Activated T-helper 2 cell treated with anti-CD3 and anti-CD28 coated beads, Interferon-gamma antibody, Interleukin-2, Interleukin-4, amounts not matched to agents 10 μg/mL and 5 μg/mL and 100 μg/mL, durations not matched to agents 14 hours and 24 hours and 36 hours (primary cell): ENCODE results near the gene SAE1. TPM values are rescaled to one million over a fixed set of nuclear protein-coding genes. Genes with fewer than 3 reads are reported as not detected.
"Not testable (repeated sequence)": the region's sequence is repeated elsewhere in the genome, so short reads cannot be mapped to it uniquely, and the experiment has no call there.

Experiments
- DNase-seq: peaks from one replicate; pipeline ENCODE4 v3.0.0; 2021; ENCODE audit warnings: low spot score
- H3K27ac Mint-ChIP-seq: one replicate; pipeline ENCODE4 v1.8.0; 2021; ENCODE audit warnings: mixed read lengths
- H3K27me3 Mint-ChIP-seq: one replicate; pipeline ENCODE4 v1.8.0; 2021; ENCODE audit warnings: low read depth, mixed read lengths
- H3K36me3 Mint-ChIP-seq: one replicate; pipeline ENCODE4 v1.8.0; 2021; ENCODE audit warnings: low read depth, mixed read lengths
- H3K4me1 Mint-ChIP-seq: one replicate; pipeline ENCODE4 v1.8.0; 2021; ENCODE audit warnings: low read depth, mixed read lengths
- H3K4me3 Mint-ChIP-seq: one replicate; pipeline ENCODE4 v1.8.0; 2021; ENCODE audit warnings: low read depth, mild to moderate bottlenecking, moderate library complexity, mixed read lengths
- H3K9me3 Mint-ChIP-seq: one replicate; pipeline ENCODE4 v1.8.0; 2021; ENCODE audit warnings: mixed read lengths
- intact Hi-C: fragments of 100-400 bp; cut with micrococcal nuclease; formaldehyde crosslinking; loops from one replicate; pipeline ENCODE4 v1.15.1; 2023
- total RNA-seq: library from RNA; stranded (reverse); gene quantifications from 2 replicates; pipeline ENCODE4 v1.2.3, GENCODE V29; 2022

Gene SAE1
- total RNA-seq, 1 donor from 2014 or later = 151 TPM

DNA sequence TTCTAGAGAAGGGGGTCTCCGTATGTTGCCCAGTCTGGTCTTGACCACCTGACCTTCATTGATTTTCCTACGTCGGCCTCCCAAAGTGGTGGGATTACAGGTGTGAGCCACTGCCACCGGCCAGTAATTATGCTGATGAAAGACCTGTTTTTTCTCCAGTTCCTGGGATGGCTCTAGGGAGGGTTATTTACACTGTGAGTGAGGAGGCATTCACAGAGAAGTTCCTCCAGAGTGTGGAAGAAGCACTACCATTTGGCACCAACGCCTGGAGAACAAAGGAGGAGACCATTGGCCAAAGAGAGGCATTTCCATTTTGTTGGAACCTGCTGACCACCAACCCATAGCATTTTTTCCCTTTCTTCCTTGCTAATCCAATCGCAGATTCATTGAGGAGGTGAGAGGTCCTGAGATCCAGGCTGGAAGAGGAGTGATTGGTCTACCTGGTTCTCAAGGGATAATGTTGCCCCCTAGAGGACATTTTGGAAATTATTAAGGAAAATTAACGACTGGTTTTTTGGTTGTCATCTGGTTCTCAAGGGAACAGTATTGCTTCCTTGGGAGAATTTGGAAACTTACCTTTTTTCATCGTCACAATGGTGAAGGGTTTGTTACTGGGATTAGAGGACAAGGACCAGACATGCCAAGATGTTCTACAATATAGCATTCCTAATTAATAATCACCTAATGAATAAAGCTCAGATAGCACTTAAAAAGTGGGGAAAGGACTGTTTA, 5.5 kb upstream of the SAE1 start:
- intact Hi-C loops = loop anchor here (1.0 to 5.0 kb wide), 2 partner anchors 46 to 88 kb away; no protein-coding TSS in a partner anchor
- Mint-ChIP-seq H3K27me3 (no peaks in the 10 kb centered on the region), H3K4me3 (no peak overlapping the region), H3K4me1 (peaks cover 5% of the 10 kb centered on the region), H3K9me3 (peaks cover 2% of the 10 kb centered on the region), H3K27ac (no peak overlapping the region), H3K36me3 (no peaks in the 10 kb centered on the region)
- DNase-seq = no peak

DNA sequence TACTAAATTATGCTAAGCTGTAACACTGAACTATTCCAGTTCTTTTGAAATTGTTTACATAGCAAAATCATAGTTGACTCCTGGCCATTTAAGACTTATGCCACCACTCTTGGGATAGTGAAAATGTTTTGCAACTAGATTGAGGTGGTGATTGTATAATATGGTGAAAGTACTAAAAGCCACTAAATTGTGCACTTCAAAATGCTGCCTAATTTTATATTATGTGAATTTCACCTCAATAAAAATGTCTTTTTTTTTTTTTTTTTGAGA, 5.0 kb upstream of the SAE1 start:
- no peaks in the 10 kb centered on the region for H3K27me3 Mint-ChIP-seq
- no peak overlapping the region for H3K4me3 Mint-ChIP-seq
- H3K4me1 Mint-ChIP-seq = peaks cover 7% of the 10 kb centered on the region

DNA sequence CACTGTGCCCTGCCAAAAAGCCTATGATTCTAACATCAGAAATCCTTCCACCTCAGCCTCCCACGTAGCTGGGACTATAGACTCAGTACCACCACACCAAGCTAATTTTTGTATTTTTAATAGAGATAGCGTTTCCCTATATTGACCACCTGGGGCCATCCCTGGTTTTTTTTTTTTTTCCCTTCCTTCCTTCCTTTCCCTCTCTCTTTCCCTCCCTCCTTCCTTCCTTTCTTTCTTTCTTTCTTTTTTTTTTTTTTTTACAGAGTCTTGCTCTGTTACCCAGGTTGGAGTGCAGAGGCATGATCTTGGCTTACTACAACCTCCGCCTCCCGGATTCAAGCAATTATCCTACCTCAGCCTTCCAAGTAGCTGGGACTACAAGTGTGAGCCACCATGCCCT, 1.1 kb upstream of the SAE1 start:
- Mint-ChIP-seq H3K4me3 (no peak overlapping the region), H3K27me3 (no peaks in the 10 kb centered on the region), H3K27ac (no peak overlapping the region), H3K4me1 (peaks cover 38% of the 10 kb centered on the region), H3K36me3 (peaks cover 40% of the 10 kb centered on the region), H3K9me3 (peaks cover 7% of the 10 kb centered on the region)
- intact Hi-C loops = loop anchor here (5.0 kb wide), 1 partner anchor 92 kb away; no protein-coding TSS in a partner anchor
- DNase-seq = no peak

More for the DNA sequence above, 5.0 kb upstream of the SAE1 start:
- DNase-seq = no peak
- intact Hi-C loops = loop anchor here (1.0 to 5.0 kb wide), 2 partner anchors 46 to 88 kb away; no protein-coding TSS in a partner anchor
- Mint-ChIP-seq H3K36me3 (peaks cover 4% of the 10 kb centered on the region), H3K9me3 (peaks cover 7% of the 10 kb centered on the region), H3K27ac (no peak overlapping the region)

DNA sequence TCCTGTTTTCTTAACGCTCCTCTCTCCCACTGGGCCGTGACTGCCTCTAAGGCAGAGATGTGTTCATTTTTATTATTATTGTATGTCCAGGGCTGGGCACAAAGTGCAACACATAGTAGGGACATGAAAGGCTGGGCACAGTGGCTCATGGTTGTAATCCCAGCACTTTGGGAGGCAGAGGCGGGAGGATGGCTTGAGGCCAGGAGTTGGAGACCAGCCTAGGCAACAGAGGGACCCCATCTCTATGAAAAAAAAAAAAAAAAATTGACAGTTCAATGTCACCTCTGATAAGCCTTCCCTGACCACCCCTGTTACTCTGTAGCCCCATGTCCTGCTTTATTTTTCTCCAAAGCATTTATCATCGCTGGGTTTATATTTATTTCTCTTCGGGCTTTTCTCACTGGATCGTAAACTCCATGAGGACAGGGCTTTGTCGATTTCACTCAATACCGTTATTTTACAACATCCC, 481 bp upstream of the SAE1 start:
- Mint-ChIP-seq H3K36me3 (peaks cover 44% of the 10 kb centered on the region), H3K9me3 (peaks cover 7% of the 10 kb centered on the region), H3K27ac (peak overlapping the region; percentile 97), H3K4me3 (peak overlapping the region; percentile 100), H3K4me1 (peaks cover 41% of the 10 kb centered on the region), H3K27me3 (no peaks in the 10 kb centered on the region)
- no peak for DNase-seq
- intact Hi-C loops = loop anchor here (1.0 kb wide), 1 partner anchor 17 kb away; the partner anchor contains the start of gene ZC3H4

DNA sequence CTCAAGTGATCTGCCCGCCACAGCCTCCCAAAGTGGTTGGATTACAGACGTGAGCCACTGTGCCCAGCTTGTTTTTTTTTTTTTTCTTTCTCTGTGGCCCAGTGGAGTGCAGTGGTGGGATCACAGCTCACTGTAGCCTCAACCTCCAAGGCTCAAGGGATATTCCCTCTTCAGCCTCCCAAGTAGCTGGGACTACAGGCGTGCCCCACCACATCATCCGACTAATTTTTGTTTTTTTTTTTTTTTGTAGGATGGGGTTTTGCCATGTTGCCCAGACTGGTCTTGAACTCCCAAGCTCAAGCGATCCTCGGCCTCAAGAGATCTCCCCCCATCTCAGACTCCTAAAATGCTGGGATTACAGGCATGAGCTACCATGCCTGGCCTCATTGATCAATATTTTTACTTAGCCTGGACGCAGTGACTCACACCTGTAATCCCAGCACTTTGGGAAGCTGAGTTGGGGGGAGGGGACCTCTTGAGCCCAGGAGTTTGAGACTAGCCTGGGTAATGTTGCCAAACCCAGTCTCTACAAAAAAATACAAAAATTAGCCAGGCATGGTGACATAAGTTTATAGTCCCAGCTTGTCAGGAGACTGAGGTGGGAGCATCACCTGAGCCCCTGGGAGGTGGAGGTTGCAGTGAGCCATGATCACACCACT, 1.7 kb downstream of the SAE1 start:
- peak overlapping the region; percentile 67 for H3K27ac Mint-ChIP-seq
- intact Hi-C loops = no loop called here
- DNase-seq = no peak
- H3K9me3 Mint-ChIP-seq = peaks cover 7% of the 10 kb centered on the region
- H3K27me3 Mint-ChIP-seq = no peaks in the 10 kb centered on the region
- peaks cover 43% of the 10 kb centered on the region for H3K4me1 Mint-ChIP-seq
- peaks cover 62% of the 10 kb centered on the region for H3K36me3 Mint-ChIP-seq
- H3K4me3 Mint-ChIP-seq = peak overlapping the region; percentile 100

DNA sequence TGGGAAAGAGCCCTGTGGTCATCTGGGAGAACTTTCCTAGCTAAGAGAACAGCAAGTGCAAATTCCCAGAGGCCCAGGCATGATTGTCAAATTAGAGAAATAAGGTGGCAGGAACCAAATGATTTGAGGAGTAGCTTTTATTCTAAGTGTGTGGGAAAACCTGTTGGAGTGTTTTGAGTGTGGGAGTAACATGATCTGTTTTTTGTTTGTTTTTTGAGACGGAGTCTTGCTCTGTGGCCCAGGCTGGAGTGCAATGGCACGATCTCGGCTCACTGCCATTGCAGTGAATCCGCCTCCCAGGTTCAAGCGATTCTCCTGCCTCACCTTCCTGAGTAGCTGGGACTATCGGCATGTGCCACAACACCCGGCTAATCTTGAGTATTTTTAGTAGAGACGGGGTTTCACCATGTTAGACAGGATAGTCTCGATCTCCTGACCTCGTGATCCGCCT, 2.4 kb downstream of the SAE1 start:
- no peaks in the 10 kb centered on the region for H3K27me3 Mint-ChIP-seq
- peak overlapping the region; percentile 29 for H3K27ac Mint-ChIP-seq
- H3K4me1 Mint-ChIP-seq = peaks cover 43% of the 10 kb centered on the region
- H3K36me3 Mint-ChIP-seq = peaks cover 62% of the 10 kb centered on the region
- no peak for DNase-seq
- intact Hi-C loops = no loop called here
- peak overlapping the region; percentile 100 for H3K4me3 Mint-ChIP-seq
- H3K9me3 Mint-ChIP-seq = peaks cover 7% of the 10 kb centered on the region

DNA sequence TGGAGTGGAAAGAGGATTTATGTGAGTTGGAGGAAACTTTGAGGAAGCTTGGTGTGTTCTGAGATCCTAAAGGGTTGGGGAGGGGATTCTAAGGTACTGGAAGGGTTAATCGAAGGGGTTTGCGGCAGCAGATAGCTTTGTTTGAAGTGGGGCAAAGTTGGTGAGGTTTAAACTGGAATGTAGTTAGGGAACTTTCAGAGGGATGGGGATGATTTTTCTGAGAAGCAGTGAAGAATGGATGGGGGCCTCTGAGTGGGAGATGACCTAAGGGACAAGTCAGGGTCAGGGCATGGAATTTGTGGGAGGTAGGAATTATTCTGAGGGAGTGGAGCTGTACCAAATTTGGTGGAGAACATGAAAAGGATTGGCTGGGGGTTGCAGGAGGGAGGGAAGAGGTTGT, 3.9 kb downstream of the SAE1 start:
- Mint-ChIP-seq H3K27me3 (no peaks in the 10 kb centered on the region), H3K9me3 (peaks cover 7% of the 10 kb centered on the region), H3K27ac (peak overlapping the region; percentile 13), H3K36me3 (peaks cover 74% of the 10 kb centered on the region), H3K4me3 (peak overlapping the region; percentile 2), H3K4me1 (peaks cover 46% of the 10 kb centered on the region)
- no peak for DNase-seq
- intact Hi-C loops = no loop called here

DNA sequence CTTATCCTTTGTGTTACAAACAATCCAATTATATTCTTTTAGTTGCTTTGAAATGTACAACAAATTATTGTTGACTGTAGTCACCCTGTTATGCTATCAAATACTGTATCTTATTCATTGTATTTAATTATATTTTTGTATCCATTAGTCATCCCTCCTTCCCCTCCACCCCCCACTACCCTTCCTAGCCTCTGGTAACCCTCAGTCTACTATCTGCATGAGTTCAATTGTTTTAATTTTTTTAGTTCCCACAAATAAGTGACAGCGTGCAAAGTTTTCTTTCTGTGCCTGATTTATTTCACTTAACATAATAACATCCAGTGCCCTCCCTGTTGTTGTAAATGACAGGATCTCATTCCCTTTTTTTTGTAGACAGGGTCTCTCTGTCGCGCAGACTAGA, 4.5 kb downstream of the SAE1 start:
- peaks cover 46% of the 10 kb centered on the region for H3K4me1 Mint-ChIP-seq
- H3K9me3 Mint-ChIP-seq = peaks cover 4% of the 10 kb centered on the region
- H3K4me3 Mint-ChIP-seq = no peak overlapping the region
- DNase-seq = no peak
- peaks cover 74% of the 10 kb centered on the region for H3K36me3 Mint-ChIP-seq
- H3K27me3 Mint-ChIP-seq = no peaks in the 10 kb centered on the region
- intact Hi-C loops = no loop called here
- H3K27ac Mint-ChIP-seq = no peak overlapping the region

DNA sequence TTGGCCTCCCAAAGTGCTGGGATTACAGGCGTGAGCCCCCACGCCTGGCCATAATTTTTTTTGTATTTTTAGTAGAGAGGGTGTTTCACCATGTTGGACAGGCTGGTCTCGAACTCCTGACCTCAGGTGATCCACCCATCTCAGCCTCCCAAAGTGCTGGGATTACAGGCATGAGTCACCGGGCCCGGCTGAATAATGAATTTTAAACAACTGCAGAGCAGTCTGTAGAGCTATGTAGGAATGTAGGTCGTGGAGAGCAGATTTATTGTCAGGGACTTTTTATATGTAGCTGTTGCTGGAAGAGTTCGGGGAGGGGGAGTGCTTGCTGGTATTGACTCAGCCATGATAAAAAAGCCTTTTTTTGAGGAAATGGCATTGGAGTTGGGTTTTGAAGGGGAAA, 10.6 kb downstream of the SAE1 start:
- H3K4me3 Mint-ChIP-seq, DNase-seq, intact Hi-C loops, H3K27me3 Mint-ChIP-seq, H3K9me3 Mint-ChIP-seq: not testable (repeated sequence)
- Mint-ChIP-seq H3K27ac (peak overlapping the region; percentile 24), H3K4me1 (peaks cover 26% of the 10 kb centered on the region), H3K36me3 (peaks cover 55% of the 10 kb centered on the region)

DNA sequence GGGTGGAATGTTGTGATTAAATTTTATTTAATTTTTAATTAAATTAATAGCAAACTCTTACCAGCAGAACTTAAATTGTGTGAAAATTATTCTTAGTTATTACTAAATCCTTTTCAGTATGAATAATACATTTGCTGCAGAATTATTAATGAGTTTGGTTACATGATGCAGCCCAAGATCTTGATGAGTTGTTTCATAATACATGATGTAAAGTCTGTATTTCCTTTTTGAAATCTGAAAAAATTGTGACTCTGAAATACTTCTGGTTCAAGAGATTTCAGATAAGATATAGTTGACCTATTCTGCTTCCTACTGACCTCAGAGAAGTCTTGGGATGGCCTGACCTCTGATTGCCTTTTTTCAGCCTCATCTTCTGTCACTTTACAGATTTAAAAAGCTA, 11.1 kb downstream of the SAE1 start:
- DNase-seq = no peak
- Mint-ChIP-seq H3K36me3 (peaks cover 56% of the 10 kb centered on the region), H3K9me3 (no peaks in the 10 kb centered on the region), H3K4me3 (no peak overlapping the region), H3K27ac (no peak overlapping the region), H3K4me1 (peaks cover 31% of the 10 kb centered on the region), H3K27me3 (no peaks in the 10 kb centered on the region)
- intact Hi-C loops = no loop called here

DNA sequence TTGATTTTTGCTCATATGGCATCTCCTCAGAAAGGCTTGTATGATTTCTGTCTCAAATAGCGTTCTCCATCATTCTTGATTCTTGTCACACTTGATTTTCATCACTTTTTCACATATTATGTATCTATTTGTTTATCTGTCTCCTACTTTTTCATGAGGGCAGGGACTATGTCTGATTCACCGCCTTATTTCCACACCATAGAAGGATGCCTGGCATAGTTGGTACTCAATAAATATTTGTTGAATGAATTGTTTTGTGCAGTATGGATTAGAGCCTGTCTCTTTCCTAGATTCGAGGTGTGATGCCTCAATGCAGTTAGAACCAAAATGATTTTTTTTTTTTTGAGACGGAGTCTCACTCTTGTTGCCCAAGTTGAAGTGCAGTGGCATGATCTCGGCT, 12.1 kb downstream of the SAE1 start:
- Mint-ChIP-seq H3K36me3 (peaks cover 58% of the 10 kb centered on the region), H3K27ac (peak overlapping the region; percentile 22), H3K9me3 (no peaks in the 10 kb centered on the region), H3K4me3 (no peak overlapping the region), H3K4me1 (peaks cover 34% of the 10 kb centered on the region), H3K27me3 (no peaks in the 10 kb centered on the region)
- no peak for DNase-seq
- intact Hi-C loops = no loop called here

DNA sequence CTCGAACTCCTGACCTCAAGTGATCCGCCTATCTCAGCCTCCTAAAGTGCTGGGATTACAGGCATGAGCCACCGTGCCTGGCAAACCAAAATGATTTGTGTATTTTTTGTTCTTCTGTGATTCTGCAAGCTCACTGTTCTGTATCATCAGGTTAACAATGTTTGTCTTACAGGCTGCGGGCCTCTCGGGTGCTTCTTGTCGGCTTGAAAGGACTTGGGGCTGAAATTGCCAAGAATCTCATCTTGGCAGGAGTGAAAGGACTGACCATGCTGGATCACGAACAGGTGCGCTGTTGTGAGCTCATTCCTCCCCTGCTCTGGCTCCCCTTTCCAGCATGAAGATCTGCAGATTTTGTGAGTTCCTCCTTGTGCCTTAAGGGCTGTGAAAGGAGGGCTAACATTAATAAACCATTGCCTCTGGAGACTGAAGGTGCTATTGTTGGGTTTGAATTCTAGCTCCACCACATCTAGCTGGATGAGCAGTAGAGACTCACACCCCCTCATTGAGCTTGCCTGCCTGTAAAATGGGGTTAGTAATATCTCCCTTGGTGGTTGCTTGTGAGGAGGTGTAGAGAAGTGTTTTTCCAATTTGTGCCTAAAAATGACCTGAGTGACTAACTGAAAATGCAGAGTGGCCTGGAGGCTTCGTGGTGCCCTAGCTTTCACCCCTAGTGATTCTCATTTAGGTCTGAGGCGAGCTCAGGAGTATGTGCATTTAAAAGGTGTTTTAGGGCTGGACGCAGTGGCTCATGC, 12.9 kb downstream of the SAE1 start:
- intact Hi-C loops = no loop called here
- H3K4me3 Mint-ChIP-seq = no peak overlapping the region
- peaks cover 63% of the 10 kb centered on the region for H3K36me3 Mint-ChIP-seq
- no peaks in the 10 kb centered on the region for H3K27me3 Mint-ChIP-seq
- H3K9me3 Mint-ChIP-seq = no peaks in the 10 kb centered on the region
- DNase-seq = no peak
- peaks cover 36% of the 10 kb centered on the region for H3K4me1 Mint-ChIP-seq
- peak overlapping the region; percentile 21 for H3K27ac Mint-ChIP-seq

DNA sequence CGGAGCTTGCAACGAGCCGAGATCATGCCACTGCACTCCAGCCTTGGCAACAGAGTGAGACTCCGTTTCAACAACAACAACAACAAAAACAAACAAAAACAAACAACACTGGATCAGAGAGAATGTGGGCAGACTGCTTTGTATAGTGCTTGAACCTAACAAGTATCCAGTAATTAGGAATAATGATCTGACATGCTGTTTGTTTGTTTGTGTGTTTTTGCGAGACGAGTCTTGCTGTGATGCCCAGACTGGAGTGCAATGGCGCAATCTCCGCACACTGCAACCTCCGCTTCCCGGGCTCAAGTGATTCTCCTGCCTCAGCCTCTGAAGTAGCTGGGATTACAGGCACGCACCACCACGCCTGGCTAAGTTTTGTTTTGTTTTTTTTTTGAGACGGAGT, 14.0 kb downstream of the SAE1 start:
- H3K36me3 Mint-ChIP-seq = peaks cover 62% of the 10 kb centered on the region
- peak overlapping the region; percentile 42 for H3K27ac Mint-ChIP-seq

More for the DNA sequence above, 14.0 kb downstream of the SAE1 start:
- intact Hi-C loops = no loop called here
- Mint-ChIP-seq H3K9me3 (no peaks in the 10 kb centered on the region), H3K4me3 (no peak overlapping the region), H3K4me1 (peaks cover 37% of the 10 kb centered on the region), H3K27me3 (no peaks in the 10 kb centered on the region)
- DNase-seq = no peak
